Breast epithelium (tissue), 4 donors: ENCODE results near the gene KCNMB2. TPM values are rescaled to one million over a fixed set of nuclear protein-coding genes. Genes with fewer than 3 reads are reported as not detected.
A peak's percentile ranks its signal among the peaks of the same experiment; 100 is the strongest.

Experiments
- DNase-seq, 2 donors: peaks; one replicate each; pipeline ENCODE4 v3.0.0-alpha.2; 2019; ENCODE audit warnings: low spot score in 2 of 2
- H3K27ac ChIP-seq, 2 donors: fragments of 200-600 bp; sonication (generic) in 1 of 2; one replicate each; pipeline ENCODE4 v1.5.1; 2016 to 2019; ENCODE audit warnings: mild to moderate bottlenecking in 1 of 2
- H3K27me3 ChIP-seq, 2 donors: fragments of 200-600 bp; sonication (generic) in 1 of 2; one replicate each; pipeline versions ENCODE4 v1.5.1 to v1.6.0; 2017 to 2019; ENCODE audit warnings: control low read depth in 1 of 2, mild to moderate bottlenecking in 1 of 2
- H3K36me3 ChIP-seq: fragments of 200-600 bp; one replicate; pipeline ENCODE4 v1.5.1; 2019
- H3K4me1 ChIP-seq, 2 donors: fragments of 200-600 bp; sonication (generic); one replicate each; pipeline ENCODE4 v1.5.1; 2016 to 2019; ENCODE audit warnings: control low read depth in 1 of 2
- H3K4me3 ChIP-seq, 3 donors: fragments of 200-600 bp; sonication (generic); 1 replicate in 2 of 3; 2 replicates in 1 of 3; pipeline ENCODE4 v1.5.1; 2016 to 2019; ENCODE audit warnings: mild to moderate bottlenecking in 3 of 3, moderate library complexity in 2 of 3
- H3K9me3 ChIP-seq, 2 donors: fragments of 200-600 bp; sonication (generic) in 1 of 2; one replicate each; pipeline ENCODE4 v1.5.1; 2016 to 2019; ENCODE audit warnings: control low read depth in 1 of 2
- POLR2A ChIP-seq: fragments of 450-650 bp; IDR thresholded peaks from one replicate; pipeline ENCODE4 v1.6.1; 2016; ENCODE audit warnings: antibody characterized with exemption, mild to moderate bottlenecking, moderate library complexity
- POLR2AphosphoS5 ChIP-seq, 3 donors: sonication (generic); formaldehyde crosslinking; IDR thresholded peaks; one replicate each; pipeline ENCODE4 v1.6.1; 2017; ENCODE audit warnings: antibody characterized with exemption in 3 of 3
- intact Hi-C: fragments of 100-400 bp; cut with DNase I; formaldehyde crosslinking; loops from one replicate; pipeline ENCODE4 v1.15.1; 2023; ENCODE audit warnings: low total_unique reads
- total RNA-seq, 3 donors: library from RNA; depleted of rRNA; stranded (reverse); fragments of >200 nt; gene quantifications; one replicate each; pipeline ENCODE4 v1.1.0, GENCODE V29; 2016
- TF ChIP-seq, protein P1 (sequence below), 3 donors: fragments of 450-650 bp; IDR thresholded peaks; one replicate each; pipeline ENCODE4 v1.5.1; 2016 to 2017; ENCODE audit warnings: antibody characterized with exemption in 3 of 3, mild to moderate bottlenecking in 3 of 3, moderate library complexity in 3 of 3

Gene KCNMB2
- total RNA-seq, 3 donors from 2014 or later = 0.59 TPM; not detected in 2

DNA sequence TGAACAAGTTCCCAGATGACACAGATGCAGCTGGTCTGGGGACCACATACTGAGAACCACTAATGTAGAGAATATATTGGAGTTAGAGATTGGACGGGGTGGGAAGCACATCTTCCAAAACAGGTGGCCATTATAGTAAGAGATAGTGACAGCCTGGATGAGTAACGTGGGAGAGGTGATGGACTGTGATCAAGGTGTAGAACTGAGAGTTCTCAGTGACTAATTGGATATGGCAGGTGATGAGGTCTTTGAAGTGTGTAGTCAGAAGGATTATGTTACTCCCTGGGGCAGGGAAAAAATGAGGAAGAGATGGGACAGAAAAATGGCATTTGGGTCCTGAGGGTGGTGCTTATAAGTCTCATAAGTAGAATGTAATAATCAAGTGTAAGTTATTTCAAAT lies 66.6 kb downstream of the KCNMB2 start:
- Histone ChIP-seq H3K27me3 (no peaks in the 10 kb centered on the region), H3K4me3 (no peak overlapping the region), H3K9me3 (no peaks in the 10 kb centered on the region), H3K36me3 (no peaks in the 10 kb centered on the region), H3K27ac (no peak overlapping the region), H3K4me1 (no peaks in the 10 kb centered on the region)
- TF ChIP-seq POLR2AphosphoS5 (IDR thresholded peaks at IDR 0.05) (no peak), POLR2A (no peak)
- TF ChIP-seq, protein P1, sequence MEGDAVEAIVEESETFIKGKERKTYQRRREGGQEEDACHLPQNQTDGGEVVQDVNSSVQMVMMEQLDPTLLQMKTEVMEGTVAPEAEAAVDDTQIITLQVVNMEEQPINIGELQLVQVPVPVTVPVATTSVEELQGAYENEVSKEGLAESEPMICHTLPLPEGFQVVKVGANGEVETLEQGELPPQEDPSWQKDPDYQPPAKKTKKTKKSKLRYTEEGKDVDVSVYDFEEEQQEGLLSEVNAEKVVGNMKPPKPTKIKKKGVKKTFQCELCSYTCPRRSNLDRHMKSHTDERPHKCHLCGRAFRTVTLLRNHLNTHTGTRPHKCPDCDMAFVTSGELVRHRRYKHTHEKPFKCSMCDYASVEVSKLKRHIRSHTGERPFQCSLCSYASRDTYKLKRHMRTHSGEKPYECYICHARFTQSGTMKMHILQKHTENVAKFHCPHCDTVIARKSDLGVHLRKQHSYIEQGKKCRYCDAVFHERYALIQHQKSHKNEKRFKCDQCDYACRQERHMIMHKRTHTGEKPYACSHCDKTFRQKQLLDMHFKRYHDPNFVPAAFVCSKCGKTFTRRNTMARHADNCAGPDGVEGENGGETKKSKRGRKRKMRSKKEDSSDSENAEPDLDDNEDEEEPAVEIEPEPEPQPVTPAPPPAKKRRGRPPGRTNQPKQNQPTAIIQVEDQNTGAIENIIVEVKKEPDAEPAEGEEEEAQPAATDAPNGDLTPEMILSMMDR (IDR thresholded peaks at IDR 0.05) = no peak
- intact Hi-C loops = no loop called here
- DNase-seq = no peak

DNA sequence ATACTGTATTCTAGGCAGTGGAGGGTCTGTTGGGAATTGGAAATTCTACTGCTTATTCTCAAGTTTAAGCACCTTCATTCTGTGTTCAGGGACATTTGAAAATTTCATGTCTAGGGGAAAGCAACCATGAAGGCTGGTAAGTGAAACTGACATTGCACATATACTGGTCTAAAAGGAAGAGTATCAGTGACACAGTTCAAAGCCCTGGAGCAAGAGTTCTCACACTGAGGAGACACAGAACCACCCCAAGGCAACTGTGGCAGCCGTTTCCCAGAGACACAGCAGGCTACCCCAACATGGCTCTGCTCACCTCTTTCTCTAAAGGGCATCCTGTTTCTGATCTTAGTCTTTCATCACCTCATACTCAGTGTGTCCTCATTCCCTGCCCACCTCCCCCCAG lies 67.5 kb downstream of the KCNMB2 start:
- no peak for TF ChIP-seq POLR2AphosphoS5 (IDR thresholded peaks at IDR 0.05)
- TF ChIP-seq, protein P1 (IDR thresholded peaks at IDR 0.05) = no peak
- TF ChIP-seq POLR2A = no peak
- Histone ChIP-seq H3K36me3 (no peaks in the 10 kb centered on the region), H3K4me3 (no peak overlapping the region), H3K27ac (no peak overlapping the region), H3K4me1 (no peaks in the 10 kb centered on the region), H3K9me3 (no peaks in the 10 kb centered on the region), H3K27me3 (no peaks in the 10 kb centered on the region)
- DNase-seq = no peak
- intact Hi-C loops = no loop called here

DNA sequence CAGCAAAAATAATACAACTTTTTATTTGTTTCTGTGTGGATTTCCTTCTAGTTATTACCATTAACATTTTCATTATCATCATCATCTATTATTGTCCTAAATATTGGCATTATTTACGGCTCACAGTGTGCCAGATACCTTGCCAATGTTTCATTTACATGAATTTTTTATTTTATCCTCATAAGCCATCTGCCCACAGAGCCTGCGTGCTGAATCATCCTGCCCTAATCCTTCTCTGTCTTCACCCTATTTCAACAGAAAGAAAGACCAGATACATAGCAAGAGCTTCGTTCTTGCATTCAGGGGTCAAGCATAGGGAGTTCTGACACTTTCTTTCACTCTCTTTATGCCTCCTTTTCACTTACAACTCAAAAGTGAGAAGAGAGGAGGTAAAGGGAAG lies 82.0 kb downstream of the KCNMB2 start:
- no peaks in the 10 kb centered on the region for H3K9me3 ChIP-seq
- no peaks in the 10 kb centered on the region for H3K36me3 ChIP-seq
- TF ChIP-seq, protein P1 (IDR thresholded peaks at IDR 0.05) = no peak
- TF ChIP-seq POLR2AphosphoS5 (IDR thresholded peaks at IDR 0.05) (no peak), POLR2A (no peak)
- no peak overlapping the region for H3K27ac ChIP-seq
- no peaks in the 10 kb centered on the region for H3K27me3 ChIP-seq
- H3K4me1 ChIP-seq = no peaks in the 10 kb centered on the region
- no peak for DNase-seq
- intact Hi-C loops = no loop called here
- H3K4me3 ChIP-seq = peak overlapping the region in 1 of 3 donors; percentile 41

DNA sequence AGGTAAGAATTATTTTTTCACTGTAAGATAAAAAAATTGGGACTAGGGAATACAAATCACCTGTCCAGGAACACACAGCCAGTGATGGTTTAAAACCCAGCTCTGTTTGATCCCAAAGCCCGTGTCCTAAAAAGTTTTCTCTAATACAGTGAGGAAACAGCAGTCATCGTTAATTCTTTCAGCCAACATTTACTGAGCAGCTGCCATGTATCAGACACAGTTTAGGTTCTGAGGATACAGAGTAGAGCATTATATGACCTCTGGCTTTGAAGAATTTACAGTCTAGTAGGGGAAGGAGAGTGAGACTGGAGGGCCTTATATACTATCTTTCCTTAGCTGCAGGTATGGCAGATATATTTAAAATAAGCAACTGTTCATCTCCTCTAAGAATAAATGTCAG lies 82.7 kb downstream of the KCNMB2 start:
- Histone ChIP-seq H3K4me3 (peak overlapping the region in 1 of 3 donors; percentile 41), H3K4me1 (no peaks in the 10 kb centered on the region), H3K27ac (no peak overlapping the region), H3K27me3 (no peaks in the 10 kb centered on the region), H3K9me3 (no peaks in the 10 kb centered on the region), H3K36me3 (no peaks in the 10 kb centered on the region)
- DNase-seq = no peak
- intact Hi-C loops = no loop called here
- TF ChIP-seq, protein P1 (IDR thresholded peaks at IDR 0.05) = no peak
- no peak for TF ChIP-seq POLR2A
- TF ChIP-seq POLR2AphosphoS5 (IDR thresholded peaks at IDR 0.05) = no peak

DNA sequence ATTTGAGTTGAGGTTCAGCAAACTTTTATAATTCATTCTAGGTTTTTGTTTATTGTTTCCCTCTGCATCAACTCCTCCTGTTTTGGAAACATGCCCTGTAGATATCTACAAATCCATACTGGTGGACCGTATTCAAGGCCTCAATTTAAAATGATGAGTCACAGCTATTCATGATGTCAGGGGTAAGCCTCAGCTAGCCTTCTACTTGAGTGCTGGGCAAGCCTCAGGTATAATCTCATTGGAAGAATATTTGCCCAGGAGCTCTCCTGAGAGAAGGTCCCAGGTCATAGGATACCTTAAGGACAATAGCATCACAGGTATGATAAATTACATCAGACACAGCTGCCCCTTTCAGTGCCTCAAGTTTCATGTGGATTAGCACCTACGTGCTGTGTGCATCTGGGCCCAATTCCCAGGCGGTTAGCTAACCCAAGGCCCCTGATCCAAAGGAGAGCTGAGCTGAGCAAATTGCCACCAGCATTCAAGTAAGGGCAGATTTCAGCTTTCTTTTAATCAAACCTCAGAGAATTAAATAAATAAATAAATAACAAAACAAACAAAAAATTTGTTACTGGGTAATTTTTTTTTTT lies 87.5 kb downstream of the KCNMB2 start:
- intact Hi-C loops = no loop called here
- H3K27ac ChIP-seq = no peak overlapping the region
- TF ChIP-seq POLR2A (no peak), POLR2AphosphoS5 (IDR thresholded peaks at IDR 0.05) (no peak)
- TF ChIP-seq, protein P1 (IDR thresholded peaks at IDR 0.05) = no peak
- no peak for DNase-seq
- no peaks in the 10 kb centered on the region for H3K4me1 ChIP-seq
- H3K27me3 ChIP-seq = no peaks in the 10 kb centered on the region
- H3K9me3 ChIP-seq = no peaks in the 10 kb centered on the region
- no peaks in the 10 kb centered on the region for H3K36me3 ChIP-seq
- H3K4me3 ChIP-seq = no peak overlapping the region
